ENCODE measurements around the gene CARMIL1. TPM values are rescaled to one million over a fixed set of nuclear protein-coding genes. Genes with fewer than 3 reads are reported as not detected.

CARMIL1 gene
- total and polyA plus RNA-seq, 10 of the 15 experiments (the other 5 are each of a cell fraction or from before 2014, with no cell fraction given): 6.4 to 18.1 (median 10.3) TPM

GRCh38 chr6:25248123-25248522 is 31.1 kb upstream of the CARMIL1 start:
- intact Hi-C loops (cut with micrococcal nuclease; ENCODE audit: unreplicated experiment): no loop called here
- Histone ChIP-seq H3K4me2 (ENCODE audit: control insufficient read depth, insufficient read depth) (no peak overlapping the region), H3K9ac (ENCODE audit: control insufficient read depth, insufficient read depth, low read length) (no peak overlapping the region), H3K27me3 (replicated peaks in 1 of 2; ENCODE audit: control insufficient read depth in 2 of 2, insufficient read depth in 2 of 2, low read length in 1 of 2) (no peaks in the 10 kb centered on the region), H3K36me3 (ENCODE audit: control insufficient read depth in 2 of 2, insufficient read depth in 2 of 2, low read length in 1 of 2) (no peaks in the 10 kb centered on the region), H2AFZ (ENCODE audit: control insufficient read depth, low read depth, low read length) (no peak overlapping the region), H3K4me3 (no peak overlapping the region), H3K79me2 (ENCODE audit: control insufficient read depth, insufficient read depth, low read length) (no peaks in the 10 kb centered on the region), H3K9me3 (replicated peaks; ENCODE audit: control insufficient read depth, insufficient read depth, low read length) (no peaks in the 10 kb centered on the region), H3K27ac (ENCODE audit: control insufficient read depth, insufficient read depth) (no peak overlapping the region), H3K4me1 (ENCODE audit: control insufficient read depth, insufficient read depth, low read length) (no peaks in the 10 kb centered on the region), H4K20me1 (ENCODE audit: control insufficient read depth, insufficient read depth) (no peaks in the 10 kb centered on the region)
- ChIA-PET RAD21 (ENCODE audit: unreplicated experiment) (no interaction called here), POLR2A (no interaction called here), SMC1A (ENCODE audit: uncharacterized antibody, unreplicated experiment) (no interaction called here), CTCF (no interaction called here)
- DNase-seq (ENCODE audit: low read depth, low spot score) (no peak), FAIRE-seq (no peak), ATAC-seq (no peak)
- in situ Hi-C loops (cut with MboI): no loop called here
- no TSS peak for BruUV-seq (replicated peaks)
- TF ChIP-seq, protein P1, sequence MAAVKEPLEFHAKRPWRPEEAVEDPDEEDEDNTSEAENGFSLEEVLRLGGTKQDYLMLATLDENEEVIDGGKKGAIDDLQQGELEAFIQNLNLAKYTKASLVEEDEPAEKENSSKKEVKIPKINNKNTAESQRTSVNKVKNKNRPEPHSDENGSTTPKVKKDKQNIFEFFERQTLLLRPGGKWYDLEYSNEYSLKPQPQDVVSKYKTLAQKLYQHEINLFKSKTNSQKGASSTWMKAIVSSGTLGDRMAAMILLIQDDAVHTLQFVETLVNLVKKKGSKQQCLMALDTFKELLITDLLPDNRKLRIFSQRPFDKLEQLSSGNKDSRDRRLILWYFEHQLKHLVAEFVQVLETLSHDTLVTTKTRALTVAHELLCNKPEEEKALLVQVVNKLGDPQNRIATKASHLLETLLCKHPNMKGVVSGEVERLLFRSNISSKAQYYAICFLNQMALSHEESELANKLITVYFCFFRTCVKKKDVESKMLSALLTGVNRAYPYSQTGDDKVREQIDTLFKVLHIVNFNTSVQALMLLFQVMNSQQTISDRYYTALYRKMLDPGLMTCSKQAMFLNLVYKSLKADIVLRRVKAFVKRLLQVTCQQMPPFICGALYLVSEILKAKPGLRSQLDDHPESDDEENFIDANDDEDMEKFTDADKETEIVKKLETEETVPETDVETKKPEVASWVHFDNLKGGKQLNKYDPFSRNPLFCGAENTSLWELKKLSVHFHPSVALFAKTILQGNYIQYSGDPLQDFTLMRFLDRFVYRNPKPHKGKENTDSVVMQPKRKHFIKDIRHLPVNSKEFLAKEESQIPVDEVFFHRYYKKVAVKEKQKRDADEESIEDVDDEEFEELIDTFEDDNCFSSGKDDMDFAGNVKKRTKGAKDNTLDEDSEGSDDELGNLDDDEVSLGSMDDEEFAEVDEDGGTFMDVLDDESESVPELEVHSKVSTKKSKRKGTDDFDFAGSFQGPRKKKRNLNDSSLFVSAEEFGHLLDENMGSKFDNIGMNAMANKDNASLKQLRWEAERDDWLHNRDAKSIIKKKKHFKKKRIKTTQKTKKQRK (IDR thresholded peaks at IDR 0.05; ENCODE audit: low read depth, low read length): no peak
- TF ChIP-seq CBX5 (IDR thresholded peaks at IDR 0.05; ENCODE audit: low read depth): no peak
- no peak for TF ChIP-seq KAT2A (conservative IDR thresholded peaks at IDR 0.05; ENCODE audit: control insufficient read depth, low read depth, low read length)
- no peak for TF ChIP-seq SMC3 (IDR thresholded peaks at IDR 0.05; ENCODE audit: borderline replicate concordance, low read length)
- no peak for TF ChIP-seq SREBF1 (IDR thresholded peaks at IDR 0.05; ENCODE audit: low read length)
- no peak for TF ChIP-seq KLF5 (IDR thresholded peaks at IDR 0.05; ENCODE audit: partially characterized antibody)
- WGBS (ENCODE audit: insufficient coverage, insufficient replicate concordance, low lambda C conversion rate, missing lambda C conversion rate): 27% methylated on average over 1 of the region's 1 CpG
